ENCODE measurements around the gene SBNO2.

DNA sequence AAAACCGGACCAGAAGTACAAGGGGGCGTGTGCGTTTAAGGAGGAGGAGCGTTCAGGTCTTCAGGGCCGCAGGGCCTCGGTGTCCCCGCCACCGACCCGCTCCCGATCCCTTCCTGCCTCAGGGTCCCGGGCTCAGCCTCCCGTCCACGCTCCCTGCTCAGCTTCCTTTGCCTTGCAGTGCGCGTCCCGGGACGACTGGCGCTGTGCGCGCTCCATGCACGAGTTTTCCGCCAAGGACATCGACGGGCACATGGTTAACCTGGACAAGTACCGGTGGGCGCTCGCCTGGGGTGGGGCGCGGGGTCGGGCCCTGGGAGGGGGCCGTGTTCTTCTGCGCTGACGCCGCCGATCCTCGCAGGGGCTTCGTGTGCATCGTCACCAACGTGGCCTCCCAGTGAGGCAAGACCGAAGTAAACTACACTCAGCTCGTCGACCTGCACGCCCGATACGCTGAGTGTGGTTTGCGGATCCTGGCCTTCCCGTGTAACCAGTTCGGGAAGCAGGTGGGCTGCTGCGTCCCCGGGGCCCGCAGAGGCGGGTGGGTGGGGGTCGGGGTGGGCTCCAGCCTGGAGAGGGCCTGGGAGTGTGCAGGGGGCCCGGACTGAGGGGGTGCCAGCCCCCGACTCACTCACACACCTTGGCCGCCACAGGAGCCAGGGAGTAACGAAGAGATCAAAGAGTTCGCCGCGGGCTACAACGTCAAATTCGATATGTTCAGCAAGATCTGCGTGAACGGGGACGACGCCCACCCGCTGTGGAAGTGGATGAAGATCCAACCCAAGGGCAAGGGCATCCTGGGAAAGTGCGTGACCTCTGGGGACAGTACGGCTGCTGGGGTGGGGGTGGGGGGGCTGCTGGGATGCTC, 68.8 kb downstream of the SBNO2 start:
- TF ChIP-seq, protein P1, sequence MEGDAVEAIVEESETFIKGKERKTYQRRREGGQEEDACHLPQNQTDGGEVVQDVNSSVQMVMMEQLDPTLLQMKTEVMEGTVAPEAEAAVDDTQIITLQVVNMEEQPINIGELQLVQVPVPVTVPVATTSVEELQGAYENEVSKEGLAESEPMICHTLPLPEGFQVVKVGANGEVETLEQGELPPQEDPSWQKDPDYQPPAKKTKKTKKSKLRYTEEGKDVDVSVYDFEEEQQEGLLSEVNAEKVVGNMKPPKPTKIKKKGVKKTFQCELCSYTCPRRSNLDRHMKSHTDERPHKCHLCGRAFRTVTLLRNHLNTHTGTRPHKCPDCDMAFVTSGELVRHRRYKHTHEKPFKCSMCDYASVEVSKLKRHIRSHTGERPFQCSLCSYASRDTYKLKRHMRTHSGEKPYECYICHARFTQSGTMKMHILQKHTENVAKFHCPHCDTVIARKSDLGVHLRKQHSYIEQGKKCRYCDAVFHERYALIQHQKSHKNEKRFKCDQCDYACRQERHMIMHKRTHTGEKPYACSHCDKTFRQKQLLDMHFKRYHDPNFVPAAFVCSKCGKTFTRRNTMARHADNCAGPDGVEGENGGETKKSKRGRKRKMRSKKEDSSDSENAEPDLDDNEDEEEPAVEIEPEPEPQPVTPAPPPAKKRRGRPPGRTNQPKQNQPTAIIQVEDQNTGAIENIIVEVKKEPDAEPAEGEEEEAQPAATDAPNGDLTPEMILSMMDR (IDR thresholded peaks at IDR 0.05): no peak
- TF ChIP-seq POLR2A (IDR thresholded peaks at IDR 0.05): no peak

Data from breast epithelium (tissue), 3 donors.